ENCODE measurements around the gene BSCL2.
"Not testable (repeated sequence)": the region's sequence is repeated elsewhere in the genome, so short reads cannot be mapped to it uniquely, and the experiment has no call there.

The BSCL2 gene

DNA sequence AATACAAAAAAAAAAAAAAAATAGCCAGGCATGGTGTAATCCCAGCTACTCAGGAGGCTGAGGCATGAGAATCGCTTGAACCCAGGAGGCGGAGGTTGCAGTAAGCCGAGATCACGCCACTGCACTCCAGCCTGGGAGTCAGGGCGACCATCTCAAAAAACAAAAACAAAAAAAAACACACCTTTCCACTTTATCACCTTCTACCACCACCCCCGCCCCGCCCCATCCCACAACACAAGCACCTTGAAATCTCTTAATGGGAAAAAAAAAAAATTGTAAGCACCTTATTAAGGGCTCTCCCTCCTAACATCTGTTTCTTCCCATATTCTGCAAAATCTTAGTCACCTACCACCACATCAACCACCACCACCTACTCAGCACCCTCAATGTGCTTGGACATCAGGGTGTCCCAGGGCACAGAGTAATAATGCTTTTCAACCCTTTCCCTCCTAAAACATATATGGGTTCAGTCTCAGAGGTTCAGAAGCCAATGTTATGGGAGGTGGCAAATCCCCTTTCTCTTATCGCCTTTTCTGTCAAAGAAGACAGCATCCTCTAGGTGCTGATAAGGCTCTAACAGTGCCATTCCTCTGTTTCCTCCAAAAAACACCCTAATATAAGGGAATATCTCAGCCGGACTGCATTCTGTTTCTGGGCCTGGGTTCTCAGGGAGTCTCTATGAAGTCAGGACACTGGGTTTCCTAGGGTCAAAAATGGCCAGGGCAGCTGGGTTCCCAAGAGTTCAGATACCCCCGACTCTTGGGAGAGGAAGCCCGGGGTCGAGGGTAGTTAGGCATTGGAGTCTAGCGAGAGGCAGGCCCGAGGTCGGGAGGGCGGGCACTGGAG is 54.8 kb downstream of the BSCL2 start:
- DNase-seq = no peak

DNA sequence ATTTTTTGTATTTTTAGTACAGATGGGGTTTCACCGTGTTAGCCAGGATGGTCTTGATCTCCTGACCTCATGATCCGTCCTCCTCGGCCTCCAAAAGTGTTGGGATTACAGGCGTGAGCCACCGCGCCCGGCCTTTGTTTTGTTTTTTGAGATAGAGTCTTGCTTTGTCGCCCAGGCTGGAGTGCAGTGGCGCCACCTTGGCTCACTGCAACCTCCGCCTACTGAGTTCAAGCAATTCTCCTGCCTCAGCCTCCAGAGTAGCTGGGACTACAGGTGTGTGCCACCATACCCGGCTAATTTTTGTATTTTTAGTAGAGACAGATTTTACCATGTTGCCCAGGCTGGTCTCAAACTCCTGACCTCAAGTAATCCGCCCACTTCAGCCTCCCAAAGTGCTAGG is 56.9 kb downstream of the BSCL2 start:
- not testable (repeated sequence) for DNase-seq

DNA sequence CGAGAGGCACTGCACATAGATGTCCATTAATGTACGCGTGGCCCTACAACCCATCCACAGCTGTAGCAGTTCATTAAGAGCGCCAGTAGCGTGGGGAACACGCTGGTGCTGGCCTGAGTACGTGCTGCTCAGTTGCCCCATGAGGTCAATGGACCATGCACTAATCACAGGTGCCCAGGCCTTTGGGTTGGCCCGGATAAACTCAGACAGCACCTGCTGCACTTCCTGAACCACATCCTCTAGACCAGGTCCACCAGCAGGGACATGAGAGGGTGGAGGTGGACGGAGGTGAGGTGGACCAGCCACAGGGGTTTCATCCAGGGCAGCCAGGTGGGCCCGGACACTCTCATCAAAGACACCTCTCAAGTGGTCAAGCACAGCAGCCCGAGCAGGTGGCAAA is 57.7 kb downstream of the BSCL2 start:
- no peak for DNase-seq

DNA sequence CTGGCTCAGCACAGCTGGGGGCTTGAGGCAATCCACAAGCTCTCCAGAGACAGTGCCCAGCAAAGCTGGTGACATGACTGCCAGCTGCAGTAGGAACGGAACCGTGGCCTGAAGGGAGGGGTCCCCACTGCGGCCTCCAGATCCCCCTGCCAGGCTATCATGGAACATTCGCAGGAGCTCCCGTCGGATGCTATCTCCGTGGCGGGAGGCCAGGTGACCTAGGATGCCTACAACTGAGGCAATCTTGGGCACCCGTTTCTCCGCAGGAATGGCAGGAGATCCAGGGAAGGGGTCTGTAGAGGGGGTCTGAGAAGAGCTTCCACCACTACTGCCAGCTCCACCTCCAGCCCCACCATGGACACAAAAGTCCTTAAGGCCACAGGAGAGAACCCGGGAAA is 58.3 kb downstream of the BSCL2 start:
- no peak for DNase-seq

DNA sequence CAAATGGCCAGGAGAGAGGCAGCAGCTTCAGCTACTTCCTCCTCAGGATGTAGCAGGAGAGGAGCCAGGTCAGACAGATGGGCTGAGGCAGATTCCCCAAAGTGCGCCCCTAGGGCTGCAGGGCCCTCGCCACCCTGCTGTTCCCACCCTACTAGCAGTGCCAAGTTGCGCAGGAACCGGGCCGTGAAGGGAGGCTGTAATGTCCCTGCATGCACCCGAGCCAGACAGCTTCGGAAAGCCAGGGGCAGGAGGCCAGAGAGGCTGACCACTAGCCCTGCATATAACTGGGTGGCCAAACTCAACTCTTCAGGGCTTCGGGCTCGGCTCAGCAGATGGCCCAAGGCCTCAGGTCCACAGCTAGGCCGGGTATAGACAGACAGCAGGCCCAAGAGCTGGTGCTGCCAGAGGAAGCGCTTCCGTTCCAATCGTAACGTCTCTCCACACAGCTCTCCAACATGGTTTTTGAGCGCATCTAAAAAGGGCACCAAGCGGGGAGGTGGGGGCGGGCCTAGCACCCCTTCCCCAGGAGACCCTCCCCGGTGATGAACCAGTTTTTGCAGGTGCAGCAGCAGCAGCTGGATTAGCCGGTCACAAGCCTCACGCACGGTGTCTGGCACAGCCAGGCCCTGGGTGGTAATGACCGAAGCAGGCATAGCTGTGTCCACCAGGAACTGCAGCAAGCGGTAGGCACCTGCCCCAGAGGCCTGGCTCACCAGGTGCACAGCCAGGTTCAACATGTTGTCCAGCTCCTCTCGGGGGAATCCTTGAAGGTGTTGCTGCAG is 58.8 kb downstream of the BSCL2 start:
- no peak for DNase-seq

DNA sequence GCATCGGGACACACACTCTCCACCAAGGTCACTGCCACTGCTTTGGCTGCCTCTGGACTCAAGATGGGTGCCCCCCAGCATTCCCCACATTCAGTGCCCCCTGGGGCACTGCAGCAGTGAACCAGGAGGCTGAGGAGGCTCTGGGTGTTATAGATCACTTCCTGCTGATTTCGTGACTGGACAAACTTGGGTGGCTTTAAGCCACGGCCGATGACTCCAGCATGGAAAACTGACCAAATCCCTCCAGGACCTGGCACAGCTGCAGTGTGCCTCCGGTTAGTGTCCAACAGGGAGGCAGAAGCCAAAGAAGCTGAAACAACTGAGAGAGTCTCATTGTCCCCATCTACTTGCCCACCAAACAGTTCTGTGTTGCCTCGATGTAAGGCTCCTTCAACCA is 59.6 kb downstream of the BSCL2 start:
- no peak for DNase-seq

DNA sequence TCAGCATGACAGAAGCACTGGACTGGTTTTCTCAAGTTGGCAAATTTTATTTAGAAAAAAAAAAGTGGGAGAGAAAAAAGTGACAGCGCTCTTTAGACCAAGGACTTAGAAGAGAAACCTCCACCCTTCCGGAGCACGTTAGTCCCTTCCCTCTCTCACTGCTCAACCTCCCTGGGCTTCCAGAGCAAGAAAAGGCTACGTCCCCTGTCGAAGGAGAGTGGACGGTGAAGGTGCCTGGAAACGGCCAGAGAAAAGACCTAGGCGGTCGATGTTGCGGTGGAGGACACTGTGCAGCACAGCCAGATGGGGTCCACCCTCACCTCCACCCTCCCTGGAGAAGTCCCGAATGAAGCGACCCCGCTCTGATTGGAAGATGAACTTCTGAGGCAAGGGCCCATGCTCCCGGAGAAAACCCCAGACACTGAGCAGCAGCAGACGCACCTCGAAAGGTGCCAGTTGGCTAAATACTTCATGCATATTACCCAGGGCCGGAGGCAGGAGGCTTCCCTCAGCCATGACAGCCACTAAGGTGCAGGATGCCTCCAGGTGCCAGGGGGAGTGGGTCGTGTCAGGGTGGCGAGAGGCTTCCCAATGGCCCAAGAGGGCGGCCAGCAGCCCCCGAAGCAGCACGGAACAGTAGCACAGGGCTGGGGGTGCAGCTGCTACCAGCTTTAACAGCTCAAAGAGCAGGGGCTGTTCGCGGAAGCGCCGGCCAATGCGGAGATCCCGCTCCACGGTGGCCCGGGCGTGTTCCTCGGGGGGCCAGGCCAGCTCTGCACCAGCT is 60.2 kb downstream of the BSCL2 start:
- no peak for DNase-seq

DNA sequence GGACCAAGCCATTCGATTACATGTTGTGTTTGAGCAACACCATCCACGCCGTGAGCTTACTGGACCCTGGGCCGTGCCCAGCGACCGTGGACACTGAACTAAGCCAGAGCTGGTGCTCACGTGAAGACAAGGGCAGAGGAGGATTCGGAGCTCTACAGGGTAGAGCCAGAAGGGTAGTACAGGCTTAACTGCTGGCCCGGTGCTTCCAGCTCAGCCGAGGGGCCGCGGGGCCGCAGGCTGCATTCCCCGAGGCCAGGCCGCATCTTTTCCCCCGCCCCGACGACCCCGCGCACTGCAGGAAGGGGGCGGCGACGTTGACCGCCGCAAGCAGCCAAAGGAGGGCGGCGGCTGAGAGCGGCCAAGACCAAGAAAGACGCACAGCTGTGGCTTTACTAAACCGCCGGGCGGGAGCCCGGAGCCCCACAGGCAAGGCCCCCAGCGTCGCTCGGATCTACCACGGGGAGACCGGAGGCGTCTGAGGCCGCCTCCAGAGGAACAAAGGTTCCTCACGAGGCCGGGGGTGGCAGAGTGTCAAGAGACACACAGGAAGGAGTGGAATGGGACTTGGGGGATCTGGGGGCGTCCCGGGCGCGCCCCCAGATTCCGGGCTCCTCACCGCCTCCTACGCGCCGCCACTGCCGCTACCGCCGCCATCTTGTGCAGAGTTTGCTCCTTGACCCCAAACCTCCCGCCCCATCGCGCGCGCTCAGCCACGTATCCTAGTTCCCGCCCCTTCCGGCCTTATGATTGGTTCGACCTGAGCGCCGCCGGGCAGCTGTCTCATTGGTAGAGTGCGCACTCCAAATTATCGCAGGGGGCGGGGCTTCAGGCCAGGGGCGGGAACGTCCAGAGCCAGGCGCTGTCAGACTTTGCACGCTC is 61.0 kb downstream of the BSCL2 start, which contains the start of gene GANAB:
Gene GANAB, minus strand, starts transcription at position 668 of the 879 bp plus-strand sequence. Its CDS starts 14 bp downstream, at position 654.
- peak; percentile 100 for DNase-seq

DNA sequence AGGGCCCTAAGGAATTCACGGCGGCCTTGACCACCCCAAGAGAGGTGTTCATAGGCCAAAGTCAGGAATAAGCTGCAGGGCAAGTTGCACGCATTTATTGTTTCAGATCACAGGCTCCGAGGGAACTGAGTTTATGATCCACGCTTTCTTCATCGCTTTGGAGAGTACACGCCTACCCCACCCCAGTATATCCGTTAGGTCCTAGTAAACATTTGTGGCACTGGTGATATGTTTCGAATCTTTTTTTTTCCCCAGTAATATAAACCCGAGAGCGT is 61.6 kb downstream of the BSCL2 start:
- DNase-seq = no peak

DNA sequence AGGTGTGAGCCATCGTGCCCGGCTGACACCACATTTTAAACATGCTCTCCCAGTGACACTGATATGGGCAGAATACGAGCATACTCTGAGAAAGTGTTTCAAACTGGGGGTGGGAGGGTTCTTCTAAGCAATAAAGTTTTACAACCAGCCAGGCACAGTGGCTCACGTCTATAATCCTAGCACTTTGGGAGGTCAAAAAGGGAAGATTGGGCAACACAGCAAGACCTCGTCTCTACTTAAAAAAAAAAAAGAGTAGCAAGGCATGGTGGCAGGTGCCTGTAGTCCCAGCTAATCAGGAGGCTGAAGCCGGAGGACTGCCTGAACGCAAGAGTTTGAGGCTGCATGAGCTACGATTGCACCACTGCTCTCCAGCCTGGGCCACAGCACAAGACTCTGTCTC is 63.0 kb downstream of the BSCL2 start:
- no peak for DNase-seq

Data from activated naive CD4-positive, alpha-beta T cell treated with Interleukin-2 at 50 U/mL for 16 hours (primary cell).